Suprapubic skin (tissue), 4 donors: Measurements from ENCODE around the gene PRRG1.

Source experiments
- POLR2A ChIP-seq, 2 donors: fragments of 450-650 bp; IDR thresholded peaks; one replicate each; pipeline ENCODE4 v1.6.1; 2017; ENCODE audit warnings: antibody characterized with exemption in 2 of 2, mild to moderate bottlenecking in 2 of 2, moderate library complexity in 2 of 2
- POLR2AphosphoS5 ChIP-seq, 3 donors: sonication (generic); formaldehyde crosslinking; IDR thresholded peaks; one replicate each; pipeline ENCODE4 v1.6.1; 2017; ENCODE audit warnings: antibody characterized with exemption in 3 of 3
- TF ChIP-seq, protein P1 (sequence below), 2 donors: fragments of 200-600 bp in 1 of 2; fragments of 450-650 bp in 1 of 2; sonication (generic) in 1 of 2; IDR thresholded peaks; one replicate each; pipeline ENCODE4 v1.5.1; 2016 to 2019; ENCODE audit warnings: antibody characterized with exemption in 2 of 2, mild to moderate bottlenecking in 1 of 2, moderate library complexity in 1 of 2

DNA sequence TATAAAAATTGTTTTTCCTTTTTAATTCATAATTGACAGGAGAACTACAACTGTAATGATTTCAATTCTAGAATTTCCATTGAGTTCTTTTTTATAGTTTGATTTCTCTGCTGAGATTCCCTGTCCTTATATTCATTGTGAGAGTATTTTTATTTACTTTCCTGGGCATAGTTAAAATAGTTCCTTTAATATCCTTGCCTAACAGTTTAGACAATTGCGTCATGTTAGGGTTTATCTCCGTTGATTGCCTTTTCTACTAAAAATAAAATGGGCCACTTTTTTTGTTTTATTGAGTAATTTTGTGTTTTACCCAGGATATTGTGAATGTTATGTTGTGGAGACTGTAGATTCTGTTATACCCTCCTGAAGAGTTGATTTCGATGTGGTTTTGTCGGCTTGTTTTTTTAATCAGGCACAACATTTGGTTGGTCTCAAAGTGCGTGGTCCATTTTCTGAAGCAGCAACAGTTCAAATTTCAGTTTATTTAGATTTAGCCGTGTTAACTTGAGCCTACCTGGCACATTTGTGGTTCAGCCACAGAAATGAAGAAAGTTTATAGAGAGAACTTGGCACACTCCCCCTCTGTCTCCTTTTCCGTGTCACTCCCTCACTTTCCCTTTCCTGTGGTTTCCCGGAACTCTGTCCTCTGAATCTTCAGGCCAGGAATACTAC, 16.0 kb upstream of the PRRG1 start:
- TF ChIP-seq, protein P1, sequence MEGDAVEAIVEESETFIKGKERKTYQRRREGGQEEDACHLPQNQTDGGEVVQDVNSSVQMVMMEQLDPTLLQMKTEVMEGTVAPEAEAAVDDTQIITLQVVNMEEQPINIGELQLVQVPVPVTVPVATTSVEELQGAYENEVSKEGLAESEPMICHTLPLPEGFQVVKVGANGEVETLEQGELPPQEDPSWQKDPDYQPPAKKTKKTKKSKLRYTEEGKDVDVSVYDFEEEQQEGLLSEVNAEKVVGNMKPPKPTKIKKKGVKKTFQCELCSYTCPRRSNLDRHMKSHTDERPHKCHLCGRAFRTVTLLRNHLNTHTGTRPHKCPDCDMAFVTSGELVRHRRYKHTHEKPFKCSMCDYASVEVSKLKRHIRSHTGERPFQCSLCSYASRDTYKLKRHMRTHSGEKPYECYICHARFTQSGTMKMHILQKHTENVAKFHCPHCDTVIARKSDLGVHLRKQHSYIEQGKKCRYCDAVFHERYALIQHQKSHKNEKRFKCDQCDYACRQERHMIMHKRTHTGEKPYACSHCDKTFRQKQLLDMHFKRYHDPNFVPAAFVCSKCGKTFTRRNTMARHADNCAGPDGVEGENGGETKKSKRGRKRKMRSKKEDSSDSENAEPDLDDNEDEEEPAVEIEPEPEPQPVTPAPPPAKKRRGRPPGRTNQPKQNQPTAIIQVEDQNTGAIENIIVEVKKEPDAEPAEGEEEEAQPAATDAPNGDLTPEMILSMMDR (IDR thresholded peaks at IDR 0.05) = no peak
- no peak for TF ChIP-seq POLR2A (IDR thresholded peaks at IDR 0.05)
- TF ChIP-seq POLR2AphosphoS5 (IDR thresholded peaks at IDR 0.05) = no peak
